Diencephalon (tissue), 1 donor: ENCODE measurements around the gene RFPL4A. TPM values are rescaled to one million over a fixed set of nuclear protein-coding genes. Genes with fewer than 3 reads are reported as not detected.

Experiments
- total RNA-seq: library from RNA; depleted of rRNA; stranded (reverse); fragments of >200 nt; gene quantifications from one replicate; pipeline ENCODE4 v1.2.3, GENCODE V29; 2014

RFPL4A gene
- not detected for total RNA-seq

GRCh38 chr19:55758797-55759196 is at the start of gene RFPL4A:
Gene RFPL4A, plus strand, starts transcription at chr19:55759097. Its CDS starts 2,704 bp downstream, at chr19:55761801.

GRCh38 chr19:55738302-55738701 is 20.6 kb upstream of the RFPL4A start, which contains the start of gene NLRP9:
Gene NLRP9, minus strand, starts transcription at chr19:55738402. Its CDS starts 28 bp downstream, at chr19:55738374.

DNA sequence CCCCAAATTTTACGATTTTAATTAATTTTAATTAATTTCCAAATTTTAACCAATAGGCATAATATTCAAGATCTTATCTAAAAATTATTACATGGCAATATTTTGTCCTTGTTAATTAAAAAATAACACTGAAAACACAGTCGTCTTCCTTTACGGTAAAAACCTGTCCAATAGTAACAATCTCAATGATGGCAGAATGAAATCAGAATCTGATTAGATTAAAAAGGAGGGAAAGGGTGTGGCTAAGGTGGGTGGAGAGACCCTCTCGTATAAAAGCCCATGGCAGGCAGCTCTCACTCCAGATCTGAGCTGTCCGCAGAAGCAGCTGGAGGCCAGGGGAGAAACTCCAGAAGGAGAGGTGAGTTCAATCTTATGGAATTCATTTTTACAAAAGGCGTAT is 9.9 kb downstream of the RFPL4A start, which contains the start of gene RFPL4AL1:
RFPL4AL1 (plus strand) TSS at position 301 of the 400 bp plus-strand sequence. CDS start 2,687 bp downstream, outside the sequence.

Other genes with a start within 250 kb of the RFPL4A start
- gene SBK2, start 222.0 kb upstream of the RFPL4A start, total RNA-seq, result not detected
- not detected for gene SBK3, start 213.6 kb upstream of the RFPL4A start, total RNA-seq
- 4.6 TPM for gene ZNF579, start 178.2 kb upstream of the RFPL4A start, total RNA-seq
- gene FIZ1, start 159.6 kb upstream of the RFPL4A start, total RNA-seq, result 5.3 TPM
- 3.0 TPM for gene ZNF524, start 158.8 kb upstream of the RFPL4A start, total RNA-seq
- 1.8 TPM for gene ZNF865, start 153.4 kb upstream of the RFPL4A start, total RNA-seq
- gene ZNF784, start 134.5 kb upstream of the RFPL4A start, total RNA-seq, result 6.5 TPM
- 6.9 TPM for gene ZNF580, start 118.1 kb upstream of the RFPL4A start, total RNA-seq
- 7.8 TPM for gene ZNF581, start 115.4 kb upstream of the RFPL4A start, total RNA-seq
- 16.6 TPM for gene CCDC106, start 110.9 kb upstream of the RFPL4A start, total RNA-seq
- 76.1 TPM for gene U2AF2, start 104.1 kb upstream of the RFPL4A start, total RNA-seq
- 33.2 TPM for gene EPN1, start 83.9 kb upstream of the RFPL4A start, total RNA-seq
- not detected for gene NLRP9, start 20.7 kb upstream of the RFPL4A start, total RNA-seq
- gene RFPL4AL1, start 10.0 kb downstream of the RFPL4A start, total RNA-seq, result not detected
- gene NLRP11, start 72.9 kb downstream of the RFPL4A start, total RNA-seq, result under 0.01 TPM
- gene NLRP4, start 77.4 kb downstream of the RFPL4A start, total RNA-seq, result under 0.01 TPM
- gene NLRP13, start 173.2 kb downstream of the RFPL4A start, total RNA-seq, result not detected
- gene NLRP8, start 188.7 kb downstream of the RFPL4A start, total RNA-seq, result not detected
- gene NLRP5, start 227.7 kb downstream of the RFPL4A start, total RNA-seq, result under 0.01 TPM